H1 (cell line): ENCODE measurements around the gene ZNF273. TPM values are rescaled to one million over a fixed set of nuclear protein-coding genes. Genes with fewer than 3 reads are reported as not detected.

Source experiments
- CTCF ChIA-PET: fragments of 300-600 bp; sonication (Branson Sonifier 250); formaldehyde crosslinking; loops from one replicate; lab custom pipeline; 2021; ENCODE audit not compliant: partially characterized antibody; lab: Charles Lee
- POLR2A ChIA-PET: fragments of 300-600 bp; sonication (Branson Sonifier 250); formaldehyde crosslinking; loops from one replicate; lab custom pipeline; 2021; ENCODE audit warnings: inconsistent platforms; ENCODE audit not compliant: partially characterized antibody; lab: Charles Lee
- DNase-seq, 2 experiments: peaks; one replicate each; pipeline versions ENCODE4 v3.0.0 to v3.0.0-alpha.2; 2010 to 2022; ENCODE audit warnings: low spot score in 2 of 2, low read depth in 1 of 2, mixed read lengths in 1 of 2
- FAIRE-seq: peaks from 2 replicates; lab custom pipeline; 2011; peaks lifted over from hg19 to GRCh38; lab: Jason Lieb, UNC
- H2AFZ ChIP-seq: 2 replicates; pipeline ENCODE4 v1.8.1; 2012; ENCODE audit warnings: low read length, inconsistent platforms
- H2AK5ac ChIP-seq: 2 replicates; pipeline ENCODE4 v1.6.1; 2013; ENCODE audit warnings: low read depth, low read length
- H2BK120ac ChIP-seq: replicated peaks from 2 replicates; pipeline ENCODE3; 2013; ENCODE audit warnings: low read depth, low read length, inconsistent platforms
- H2BK12ac ChIP-seq: 2 replicates; pipeline ENCODE4 v1.6.1; 2013; ENCODE audit warnings: low read depth, low read length
- H2BK15ac ChIP-seq: 2 replicates; pipeline ENCODE4 v1.6.1; 2013; ENCODE audit warnings: low read length
- H2BK20ac ChIP-seq: 2 replicates; pipeline ENCODE4 v1.6.1; 2013; ENCODE audit warnings: low read length
- H2BK5ac ChIP-seq: 2 replicates; pipeline ENCODE4 v1.6.1; 2013; ENCODE audit warnings: low read depth, low read length
- H3K14ac ChIP-seq: 2 replicates; pipeline ENCODE4 v1.6.1; 2013; ENCODE audit warnings: inconsistent platforms; ENCODE audit not compliant: insufficient read length
- H3K18ac ChIP-seq: 2 replicates; pipeline ENCODE4 v1.6.1; 2013; ENCODE audit warnings: low read length; ENCODE audit errors: extremely low read depth
- H3K23ac ChIP-seq: 2 replicates; pipeline ENCODE4 v1.6.1; 2013; ENCODE audit warnings: inconsistent platforms; ENCODE audit not compliant: insufficient read length
- H3K23me2 ChIP-seq: 2 replicates; pipeline ENCODE4 v1.6.1; 2013; ENCODE audit warnings: low read depth, low read length
- H3K27ac ChIP-seq: 2 replicates; pipeline ENCODE4 v1.6.1; 2011; ENCODE audit warnings: low read depth, low read length, inconsistent platforms
- H3K27me3 ChIP-seq, 4 experiments: replicated peaks in 1 of 4; 1 replicate in 1 of 4; 2 replicates in 3 of 4; pipeline versions ENCODE4 v1.6.1 to v1.8.1; 2011 to 2013; ENCODE audit warnings: low read length in 3 of 4, mild to moderate bottlenecking in 3 of 4, inconsistent platforms in 2 of 4, mixed read lengths in 2 of 4, moderate library complexity in 1 of 4; ENCODE audit not compliant: control insufficient read depth in 3 of 4, insufficient read depth in 3 of 4; ENCODE audit errors: extremely low read depth in 1 of 4
- H3K36me3 ChIP-seq, 4 experiments: 2 replicates each; pipeline versions ENCODE4 v1.6.1 to v1.8.1; 2011 to 2013; ENCODE audit warnings: mild to moderate bottlenecking in 4 of 4, low read length in 3 of 4, moderate library complexity in 2 of 4, control low read depth in 1 of 4, inconsistent platforms in 1 of 4; ENCODE audit not compliant: insufficient read depth in 4 of 4, control insufficient read depth in 2 of 4
- H3K4ac ChIP-seq: replicated peaks from 2 replicates; pipeline ENCODE3; 2013; ENCODE audit warnings: low read length, low read depth, mixed read lengths, inconsistent platforms; ENCODE audit not compliant: insufficient read length
- H3K4me1 ChIP-seq, 4 experiments: replicated peaks in 1 of 4; 1 replicate in 1 of 4; 2 replicates in 3 of 4; pipeline versions ENCODE4 v1.6.1 to v1.8.1; 2011 to 2013; ENCODE audit warnings: low read length in 3 of 4, inconsistent platforms in 2 of 4, mixed read lengths in 1 of 4; ENCODE audit not compliant: insufficient read depth in 4 of 4, control insufficient read depth in 3 of 4
- H3K4me2 ChIP-seq, 2 experiments: 2 replicates each; pipeline versions ENCODE4 v1.6.1 to v1.8.1; 2011 to 2013; ENCODE audit warnings: low read depth in 2 of 2, low read length in 2 of 2, control low read depth in 1 of 2, inconsistent platforms in 1 of 2, mild to moderate bottlenecking in 1 of 2; ENCODE audit not compliant: insufficient read depth in 1 of 2
- H3K4me3 ChIP-seq, 4 experiments: fragments of 200-600, 300-600 bp in 1 of 4; sonication (generic), shearing (Covaris generic), sonication (Bioruptor Twin) in 1 of 4; 2 replicates each; pipeline versions ENCODE4 v1.5.1 to v1.8.1; 2011 to 2016; ENCODE audit warnings: low read length in 4 of 4, low read depth in 3 of 4, control low read depth in 2 of 4, inconsistent platforms in 2 of 4, mild to moderate bottlenecking in 2 of 4, mixed read lengths in 1 of 4, moderate library complexity in 1 of 4; ENCODE audit not compliant: insufficient read depth in 2 of 4; ENCODE audit errors: extremely low read depth in 1 of 4
- H3K56ac ChIP-seq: replicated peaks from 2 replicates; pipeline ENCODE3; 2013; ENCODE audit warnings: low read depth, mild to moderate bottlenecking, mixed read lengths, low read length, inconsistent platforms; ENCODE audit not compliant: insufficient read length
- H3K79me1 ChIP-seq: 2 replicates; pipeline ENCODE4 v1.6.1; 2013; ENCODE audit warnings: low read depth, low read length, control low read depth
- H3K79me2 ChIP-seq, 2 experiments: 2 replicates each; pipeline versions ENCODE4 v1.6.1 to v1.8.1; 2012 to 2013; ENCODE audit warnings: low read length in 2 of 2, mild to moderate bottlenecking in 2 of 2, inconsistent platforms in 1 of 2; ENCODE audit not compliant: insufficient read depth in 2 of 2, control insufficient read depth in 1 of 2
- H3K9ac ChIP-seq, 4 experiments: replicated peaks in 1 of 4; 1 replicate in 1 of 4; 2 replicates in 3 of 4; pipeline versions ENCODE4 v1.6.1 to v1.8.1; 2011 to 2013; ENCODE audit warnings: low read depth in 3 of 4, low read length in 3 of 4, control low read depth in 2 of 4, mild to moderate bottlenecking in 2 of 4, moderate library complexity in 2 of 4, inconsistent platforms in 1 of 4; ENCODE audit errors: extremely low read depth in 1 of 4
- H3K9me3 ChIP-seq, 2 experiments: 2 replicates each; pipeline versions ENCODE4 v1.6.1 to v1.8.1; 2012 to 2013; ENCODE audit warnings: mild to moderate bottlenecking in 2 of 2, moderate library complexity in 2 of 2, control low read depth in 1 of 2, inconsistent platforms in 1 of 2, low read depth in 1 of 2, low read length in 1 of 2, mixed read lengths in 1 of 2; ENCODE audit not compliant: insufficient read depth in 2 of 2
- H4K20me1 ChIP-seq, 2 experiments: replicated peaks in 1 of 2; 2 replicates each; pipeline versions ENCODE3 to v1.8.1; 2011 to 2013; ENCODE audit warnings: inconsistent platforms in 2 of 2, low read length in 2 of 2, mild to moderate bottlenecking in 1 of 2; ENCODE audit not compliant: insufficient read depth in 2 of 2, control insufficient read depth in 1 of 2
- H4K5ac ChIP-seq: 2 replicates; pipeline ENCODE4 v1.6.1; 2013; ENCODE audit warnings: low read length, low read depth, mixed read lengths, inconsistent platforms; ENCODE audit not compliant: insufficient read length
- H4K8ac ChIP-seq: 2 replicates; pipeline ENCODE4 v1.8.0; 2013; ENCODE audit warnings: mild to moderate bottlenecking, moderate library complexity, low read length, inconsistent platforms; ENCODE audit not compliant: insufficient read depth; ENCODE audit errors: extremely low read depth
- H4K91ac ChIP-seq: replicated peaks from 2 replicates; pipeline ENCODE3; 2013; ENCODE audit warnings: low read length, mixed read lengths, inconsistent platforms; ENCODE audit not compliant: insufficient read length
- EGR1 ChIP-seq: IDR thresholded peaks from 2 replicates; pipeline ENCODE4 v1.6.1; 2011; ENCODE audit warnings: low read depth, low read length, borderline replicate concordance
- HDAC6 ChIP-seq: IDR thresholded peaks from one replicate; pipeline ENCODE4 v1.7.1; 2012; ENCODE audit warnings: low read depth, mild to moderate bottlenecking, inconsistent platforms, low read length, moderate library complexity
- JUN ChIP-seq: IDR thresholded peaks from 2 replicates; pipeline ENCODE4 v1.6.1; 2011; ENCODE audit warnings: low read depth, mild to moderate bottlenecking, improper control_type of control experiment, low read length
- POLR2A ChIP-seq, 2 experiments: IDR thresholded peaks; 1 replicate in 1 of 2; 2 replicates in 1 of 2; pipeline ENCODE4 v1.6.1; 2011; ENCODE audit warnings: low read depth in 2 of 2, low read length in 2 of 2, mild to moderate bottlenecking in 2 of 2; ENCODE audit errors: control extremely low read depth in 1 of 2
- POLR2AphosphoS5 ChIP-seq: IDR thresholded peaks from 2 replicates; pipeline ENCODE4 v1.6.1; 2011; ENCODE audit warnings: low read depth, low read length
- RFX5 ChIP-seq: IDR thresholded peaks from 2 replicates; pipeline ENCODE4 v1.6.1; 2011; ENCODE audit warnings: low read depth, low read length, improper control_type of control experiment, borderline replicate concordance
- SAP30 ChIP-seq: fragments of 300-600 bp; sonication (generic); IDR thresholded peaks from 2 replicates; pipeline ENCODE4 v1.7.1; 2012; ENCODE audit warnings: low read length, moderate library complexity, mild to moderate bottlenecking, inconsistent platforms; ENCODE audit not compliant: insufficient read depth, insufficient replicate concordance
- SIX5 ChIP-seq: IDR thresholded peaks from 2 replicates; pipeline ENCODE4 v1.6.1; 2011; ENCODE audit warnings: mild to moderate bottlenecking, low read depth, low read length
- SP4 ChIP-seq: IDR thresholded peaks from 2 replicates; pipeline ENCODE4 v1.6.1; 2012; ENCODE audit warnings: low read length, inconsistent platforms
- SUZ12 ChIP-seq: fragments of 200-600 bp; sonication (generic); IDR thresholded peaks from 2 replicates; pipeline ENCODE4 v1.6.1; 2012; ENCODE audit warnings: mild to moderate bottlenecking, inconsistent platforms, low read length, moderate library complexity, mixed read lengths
- USF2 ChIP-seq: IDR thresholded peaks from 2 replicates; pipeline ENCODE4 v1.6.1; 2011; ENCODE audit warnings: low read length, improper control_type of control experiment
- WGBS, 2 experiments: shearing (Covaris generic) in 1 of 2; methylation state at CpG; one replicate each; pipeline versions ENCODE4 v1.1.6 to v1.1.7; 2013 to 2015; ENCODE audit warnings: low lambda C conversion rate in 2 of 2, mixed read lengths in 2 of 2, inconsistent platforms in 1 of 2, low coverage in 1 of 2, missing lambda C conversion rate in 1 of 2; ENCODE audit not compliant: insufficient replicate concordance in 2 of 2, insufficient coverage in 1 of 2, insufficient read length in 1 of 2; ENCODE audit errors: extremely low coverage in 1 of 2, missing lambda C conversion rate in 1 of 2; 5-methylcytosine and 5-hydroxymethylcytosine counted together
- polyA plus RNA-seq, 7 experiments: library from polyadenylated mRNA; depleted of rRNA in 3 of 7; stranded (reverse) in 5 of 7; unstranded in 2 of 7; fragments of >200 nt in 5 of 7; fragments of 200-250 nt in 2 of 7; gene quantifications; 1 replicate in 5 of 7; 2 replicates in 1 of 7; 4 replicates in 1 of 7; pipeline versions ENCODE4 v1.2.1 to v1.2.3, GENCODE V29; 2011 to 2013; ENCODE audit warnings: missing spikeins in 2 of 7, mixed read lengths in 2 of 7
- total RNA-seq: library from RNA; stranded (reverse); fragmentation: NEBNext Ultra II Directional; extraction: Animal tissue kit (Norgen Biotek cat#: 25700); gene quantifications from 2 replicates; pipeline ENCODE4 v1.2.1, GENCODE V29; 2021

ZNF273 gene
- total and polyA plus RNA-seq, 2 of the 8 experiments (the other 6 are each of a cell fraction or from before 2014, with no cell fraction given) = 6.2 to 23.2 TPM

- Histone ChIP-seq H3K14ac (no peak overlapping the region), H2AK5ac (no peak overlapping the region), H2AFZ (no peak overlapping the region), H3K4me3 (no peak overlapping the region), H3K27me3 (no peaks in the 10 kb centered on the region), H3K56ac (no peak overlapping the region), H2BK20ac (no peak overlapping the region), H4K20me1 (peaks cover 0 to 2% of the 10 kb centered on the region in 2 experiments), H3K4me1 (no peaks in the 10 kb centered on the region), H3K36me3 (no peaks in the 10 kb centered on the region), H3K4ac (no peak overlapping the region), H3K79me1 (no peaks in the 10 kb centered on the region), H3K79me2 (no peaks in the 10 kb centered on the region), H2BK120ac (no peak overlapping the region), H3K9me3 (no peaks in the 10 kb centered on the region), H4K91ac (no peak overlapping the region), H4K5ac (no peak overlapping the region), H3K23me2 (no peaks in the 10 kb centered on the region), H2BK15ac (no peak overlapping the region), H3K27ac (no peak overlapping the region), H3K9ac (no peak overlapping the region), H3K23ac (no peak overlapping the region), H2BK5ac (no peak overlapping the region), H3K18ac (no peak overlapping the region), H3K4me2 (no peak overlapping the region), H4K8ac (no peak overlapping the region), H2BK12ac (no peak overlapping the region)
- TF ChIP-seq RFX5 (no peak), SUZ12 (no peak), SP4 (no peak), USF2 (no peak), JUN (no peak), SAP30 (no peak), HDAC6 (no peak), SIX5 (no peak), EGR1 (no peak), POLR2A (IDR thresholded peaks at IDR 0.05; ENCODE audit: control extremely low read depth in 1 of 2, low read depth in 2 of 2, low read length in 2 of 2) (no peak), POLR2AphosphoS5 (no peak)
- FAIRE-seq (no peak), DNase-seq (no peak)
- POLR2A ChIA-PET = interaction anchor here (1.2 kb wide), 1 partner anchor 35 kb away, joined by 4 read pairs; the partner anchor contains the start of gene ZNF273
- CTCF ChIA-PET = interaction anchor here (0.5 to 1.4 kb wide), 3 partner anchors 13 to 101 kb away, joined by 3 to 8 read pairs (median 3); no protein-coding TSS in a partner anchor
- WGBS, 2 experiments = 89% methylated on average over 1 of the region's 1 CpG; no CpG with 5 or more reads in 1 of the 2 experiments
Observed at GRCh38 chr7:64938540-64938939, 35.5 kb downstream of the ZNF273 start.
